Astrocyte of the spinal cord (primary cell): ENCODE measurements around the gene SGIP1.

Experiments
- DNase-seq: peaks from one replicate; pipeline ENCODE4 v3.0.0; 2011; ENCODE audit warnings: low read depth, low spot score
- H3K4me3 ChIP-seq: 2 replicates; pipeline ENCODE4 v1.5.1; 2011; ENCODE audit warnings: low read depth, mild to moderate bottlenecking, low read length, moderate library complexity
- in situ Hi-C: cut with HindIII; loops from 2 replicates; pipeline ENCODE4 v1.10.0; 2017; ENCODE audit warnings: low sequenced_read_pairs
- TF ChIP-seq, protein P1 (sequence below): IDR thresholded peaks from 2 replicates; pipeline ENCODE4 v1.5.1; 2012; ENCODE audit warnings: low read depth, mild to moderate bottlenecking, low read length, inconsistent platforms

The SGIP1 gene, protein sequence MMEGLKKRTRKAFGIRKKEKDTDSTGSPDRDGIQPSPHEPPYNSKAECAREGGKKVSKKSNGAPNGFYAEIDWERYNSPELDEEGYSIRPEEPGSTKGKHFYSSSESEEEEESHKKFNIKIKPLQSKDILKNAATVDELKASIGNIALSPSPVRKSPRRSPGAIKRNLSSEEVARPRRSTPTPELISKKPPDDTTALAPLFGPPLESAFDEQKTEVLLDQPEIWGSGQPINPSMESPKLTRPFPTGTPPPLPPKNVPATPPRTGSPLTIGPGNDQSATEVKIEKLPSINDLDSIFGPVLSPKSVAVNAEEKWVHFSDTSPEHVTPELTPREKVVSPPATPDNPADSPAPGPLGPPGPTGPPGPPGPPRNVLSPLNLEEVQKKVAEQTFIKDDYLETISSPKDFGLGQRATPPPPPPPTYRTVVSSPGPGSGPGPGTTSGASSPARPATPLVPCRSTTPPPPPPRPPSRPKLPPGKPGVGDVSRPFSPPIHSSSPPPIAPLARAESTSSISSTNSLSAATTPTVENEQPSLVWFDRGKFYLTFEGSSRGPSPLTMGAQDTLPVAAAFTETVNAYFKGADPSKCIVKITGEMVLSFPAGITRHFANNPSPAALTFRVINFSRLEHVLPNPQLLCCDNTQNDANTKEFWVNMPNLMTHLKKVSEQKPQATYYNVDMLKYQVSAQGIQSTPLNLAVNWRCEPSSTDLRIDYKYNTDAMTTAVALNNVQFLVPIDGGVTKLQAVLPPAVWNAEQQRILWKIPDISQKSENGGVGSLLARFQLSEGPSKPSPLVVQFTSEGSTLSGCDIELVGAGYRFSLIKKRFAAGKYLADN

DNA sequence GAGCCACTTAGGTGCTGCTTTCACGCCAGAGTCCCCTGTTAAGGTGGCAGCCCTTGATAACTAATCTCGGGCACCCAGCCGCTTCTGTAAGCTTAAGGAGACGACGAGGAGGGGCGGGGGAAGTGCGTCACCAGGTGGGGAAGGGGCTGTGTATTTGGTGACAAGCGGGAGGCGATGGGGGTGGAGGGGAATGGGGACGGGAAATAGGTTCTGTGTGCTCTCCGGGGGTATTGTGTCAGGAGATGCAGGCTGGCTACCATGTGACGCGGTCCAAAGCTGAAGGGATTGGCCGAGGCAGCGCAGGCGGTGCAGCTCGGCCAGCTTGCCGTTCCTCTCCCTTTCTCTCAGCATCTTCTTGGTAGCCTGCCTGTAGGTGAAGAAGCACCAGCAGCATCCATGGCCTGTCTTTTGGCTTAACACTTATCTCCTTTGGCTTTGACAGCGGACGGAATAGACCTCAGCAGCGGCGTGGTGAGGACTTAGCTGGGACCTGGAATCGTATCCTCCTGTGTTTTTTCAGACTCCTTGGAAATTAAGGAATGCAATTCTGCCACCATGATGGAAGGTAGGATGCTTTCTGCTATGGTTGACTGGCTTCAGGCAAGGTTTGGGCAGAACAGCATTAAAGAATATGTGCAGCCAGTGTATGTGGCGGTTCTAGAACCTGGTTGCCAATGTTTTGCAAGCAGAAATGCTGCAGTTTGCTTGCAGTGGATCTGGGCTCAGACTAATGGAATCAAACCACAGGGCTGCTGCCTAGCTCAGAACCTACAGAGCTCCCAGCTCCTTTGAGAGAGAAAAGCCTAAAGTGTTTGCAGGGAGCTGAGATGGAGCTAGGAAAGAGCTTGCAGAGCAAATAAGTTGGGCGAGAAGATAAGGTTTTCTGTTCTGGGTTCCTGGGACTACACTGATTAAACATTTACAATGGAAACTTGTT is at the start of gene SGIP1:
TSS of gene SGIP1 (plus strand) at position 350 of the 937 bp plus-strand sequence. CDS start at position 556, 206 bp downstream.
- DNase-seq, result peak; percentile 76
- in situ Hi-C loops, result no loop called here
- TF ChIP-seq, protein P1, sequence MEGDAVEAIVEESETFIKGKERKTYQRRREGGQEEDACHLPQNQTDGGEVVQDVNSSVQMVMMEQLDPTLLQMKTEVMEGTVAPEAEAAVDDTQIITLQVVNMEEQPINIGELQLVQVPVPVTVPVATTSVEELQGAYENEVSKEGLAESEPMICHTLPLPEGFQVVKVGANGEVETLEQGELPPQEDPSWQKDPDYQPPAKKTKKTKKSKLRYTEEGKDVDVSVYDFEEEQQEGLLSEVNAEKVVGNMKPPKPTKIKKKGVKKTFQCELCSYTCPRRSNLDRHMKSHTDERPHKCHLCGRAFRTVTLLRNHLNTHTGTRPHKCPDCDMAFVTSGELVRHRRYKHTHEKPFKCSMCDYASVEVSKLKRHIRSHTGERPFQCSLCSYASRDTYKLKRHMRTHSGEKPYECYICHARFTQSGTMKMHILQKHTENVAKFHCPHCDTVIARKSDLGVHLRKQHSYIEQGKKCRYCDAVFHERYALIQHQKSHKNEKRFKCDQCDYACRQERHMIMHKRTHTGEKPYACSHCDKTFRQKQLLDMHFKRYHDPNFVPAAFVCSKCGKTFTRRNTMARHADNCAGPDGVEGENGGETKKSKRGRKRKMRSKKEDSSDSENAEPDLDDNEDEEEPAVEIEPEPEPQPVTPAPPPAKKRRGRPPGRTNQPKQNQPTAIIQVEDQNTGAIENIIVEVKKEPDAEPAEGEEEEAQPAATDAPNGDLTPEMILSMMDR, result no peak

DNA sequence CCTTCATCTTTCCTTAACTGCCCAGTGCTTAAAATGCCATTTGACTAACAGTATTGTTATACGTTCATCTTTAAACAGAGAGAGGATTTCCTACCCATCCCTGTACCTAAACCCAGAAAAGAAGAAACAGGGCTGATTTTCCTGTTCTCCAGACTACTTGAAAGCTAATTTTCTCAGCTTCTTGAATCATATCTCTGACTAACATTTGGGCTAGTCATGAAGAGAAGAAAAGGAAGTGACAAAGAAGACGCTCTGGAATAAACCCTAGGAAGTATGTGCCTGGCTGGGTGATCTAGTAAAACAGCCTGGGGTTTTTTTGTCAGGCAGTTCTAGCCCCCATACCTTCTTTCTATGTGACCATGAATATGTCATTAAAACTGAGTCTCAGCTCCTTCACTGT is 44.8 kb upstream of the SGIP1 start:
- TF ChIP-seq, protein P1, result no peak
- no peak for DNase-seq
- no peak overlapping the region for H3K4me3 ChIP-seq
- in situ Hi-C loops, result no loop called here

More for the DNA sequence above, at the start of gene SGIP1:
- H3K4me3 ChIP-seq, result peak within 1 kb of the TSS; percentile 51

DNA sequence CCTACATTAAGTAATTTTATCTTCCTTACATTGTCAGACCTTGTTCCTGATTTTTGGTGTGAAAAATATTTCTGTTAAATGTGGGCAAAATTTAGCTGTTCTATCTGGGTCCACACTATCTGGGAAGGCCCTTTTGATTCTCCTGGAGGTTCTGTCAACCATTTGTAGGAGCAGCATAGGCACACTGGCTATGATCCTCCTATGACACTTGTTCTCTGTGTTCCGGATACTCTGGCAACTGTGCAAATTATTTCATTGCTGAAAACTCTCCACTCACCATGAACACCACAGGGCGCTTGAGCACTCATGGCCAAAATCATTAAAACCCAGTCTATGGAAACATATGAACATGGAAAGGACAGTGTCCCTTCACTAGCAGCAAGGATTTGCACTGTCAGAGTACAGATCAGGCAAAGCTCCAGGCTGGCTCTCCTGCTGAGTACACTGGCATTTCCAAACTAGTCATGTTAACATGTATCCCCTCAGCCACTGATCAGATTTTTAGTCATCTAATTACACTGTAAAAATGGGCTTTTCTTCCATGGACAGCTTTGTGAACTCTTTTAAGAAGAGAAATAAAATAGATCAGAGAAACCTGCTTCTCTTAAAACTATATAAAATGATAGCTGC is 43.9 kb upstream of the SGIP1 start:
- DNase-seq, result no peak

DNA sequence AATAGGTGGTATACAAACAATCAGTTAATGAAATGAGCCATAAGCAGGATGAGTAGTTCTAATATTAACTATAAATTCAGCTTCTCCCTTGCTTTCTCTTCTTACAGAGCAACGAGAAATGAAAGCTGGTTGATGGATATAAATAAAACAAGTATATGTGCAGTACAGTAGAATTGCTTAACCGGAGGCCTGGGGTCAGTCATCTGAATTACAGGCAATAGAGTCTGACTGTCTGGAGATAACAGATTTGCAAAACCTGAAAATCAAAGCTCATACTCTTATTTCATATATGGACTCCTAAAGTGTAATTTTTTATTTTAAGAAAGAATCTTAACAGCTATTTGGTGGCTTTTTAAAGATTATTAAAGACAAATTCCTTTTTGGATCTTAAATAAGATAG is 43.1 kb upstream of the SGIP1 start:
- TF ChIP-seq, protein P1, result no peak
- DNase-seq, result no peak
- in situ Hi-C loops, result no loop called here
- no peak overlapping the region for H3K4me3 ChIP-seq

More for the DNA sequence above, 43.9 kb upstream of the SGIP1 start:
- TF ChIP-seq, protein P1, result no peak
- H3K4me3 ChIP-seq, result no peak overlapping the region
- in situ Hi-C loops, result no loop called here

DNA sequence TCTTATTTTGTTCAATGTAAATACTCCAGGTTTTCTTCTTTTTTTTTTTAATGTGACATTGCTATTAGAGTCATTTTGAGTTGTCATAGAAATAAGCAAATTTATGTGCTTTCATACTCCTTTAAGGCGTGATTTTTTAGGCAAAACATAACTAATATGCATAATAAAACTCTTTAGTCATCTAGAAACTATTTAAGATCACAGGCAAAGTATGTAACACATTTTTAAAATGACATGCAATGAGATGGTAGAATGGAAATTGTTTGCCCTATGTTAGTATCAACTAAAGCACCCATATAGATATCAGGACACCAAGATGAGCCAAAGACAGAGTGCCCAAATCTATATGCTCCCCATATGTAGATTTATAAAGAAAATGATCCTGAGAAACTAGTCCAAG is 41.5 kb upstream of the SGIP1 start:
- DNase-seq, result no peak
- in situ Hi-C loops, result no loop called here
- TF ChIP-seq, protein P1, result no peak
- H3K4me3 ChIP-seq, result no peak overlapping the region
